Spleen (tissue), 11 donors: ENCODE data around the gene FAM222B. TPM values are rescaled to one million over a fixed set of nuclear protein-coding genes. Genes with fewer than 3 reads are reported as not detected.
A peak's percentile ranks its signal among the peaks of the same experiment; 100 is the strongest.

Source experiments
- DNase-seq: peaks from one replicate; pipeline ENCODE4 v3.0.0-alpha.2; 2020
- H3K27ac ChIP-seq, 8 donors: fragments of 200-600 bp; sonication (generic) in 7 of 8; 1 replicate in 4 of 8; 2 replicates in 4 of 8; pipeline versions ENCODE4 v1.5.0 to v1.8.0; 2016 to 2021; ENCODE audit warnings: inconsistent platforms in 4 of 8, mild to moderate bottlenecking in 4 of 8, moderate library complexity in 1 of 8
- H3K27me3 ChIP-seq, 7 donors: fragments of 200-600 bp; sonication (generic) in 6 of 7; replicated peaks in 1 of 7; 1 replicate in 4 of 7; 2 replicates in 3 of 7; pipeline versions ENCODE4 v1.5.0 to v1.8.0; 2016 to 2021; ENCODE audit warnings: inconsistent platforms in 3 of 7, mild to moderate bottlenecking in 1 of 7
- H3K36me3 ChIP-seq, 6 donors: fragments of 200-600 bp; sonication (generic) in 5 of 6; 1 replicate in 4 of 6; 2 replicates in 2 of 6; pipeline versions ENCODE4 v1.5.0 to v1.8.0; 2016 to 2021; ENCODE audit warnings: inconsistent platforms in 2 of 6
- H3K4me1 ChIP-seq, 6 donors: fragments of 200-600 bp; sonication (generic) in 5 of 6; 1 replicate in 3 of 6; 2 replicates in 3 of 6; pipeline versions ENCODE4 v1.5.0 to v1.8.0; 2016 to 2021; ENCODE audit warnings: inconsistent platforms in 3 of 6
- H3K4me3 ChIP-seq, 8 donors: fragments of 200-600 bp; sonication (generic) in 7 of 8; 1 replicate in 4 of 8; 2 replicates in 4 of 8; pipeline versions ENCODE4 v1.5.0 to v1.8.0; 2016 to 2021; ENCODE audit warnings: inconsistent platforms in 4 of 8, mild to moderate bottlenecking in 4 of 8, moderate library complexity in 2 of 8
- H3K9me3 ChIP-seq, 8 donors: fragments of 200-600 bp; sonication (generic) in 7 of 8; 1 replicate in 4 of 8; 2 replicates in 4 of 8; pipeline versions ENCODE4 v1.5.0 to v1.8.0; 2016 to 2021; ENCODE audit warnings: inconsistent platforms in 4 of 8
- POLR2A ChIP-seq, 3 donors: fragments of 450-650 bp; IDR thresholded peaks; one replicate each; pipeline ENCODE4 v1.5.1; 2017; ENCODE audit warnings: antibody characterized with exemption in 3 of 3, mild to moderate bottlenecking in 1 of 3
- POLR2AphosphoS5 ChIP-seq, 3 donors: sonication (generic); formaldehyde crosslinking; IDR thresholded peaks; one replicate each; pipeline ENCODE4 v1.5.1; 2017; ENCODE audit warnings: antibody characterized with exemption in 3 of 3
- WGBS, 5 donors: extraction: QIAGEN DNeasy Blood & Tissue Kit in 3 of 5; methylation state at CpG; one replicate each; pipeline versions ENCODE4 v1.1.5 to v1.1.7; 2013 to 2018; 5-methylcytosine and 5-hydroxymethylcytosine counted together
- intact Hi-C: fragments of 100-400 bp; cut with DNase I; formaldehyde crosslinking; loops from one replicate; pipeline ENCODE4 v1.15.0; 2023; ENCODE audit warnings: low total_unique reads
- polyA plus RNA-seq, 3 donors: library from polyadenylated mRNA; stranded (reverse); fragments of 200-250 nt; gene quantifications; one replicate each; pipeline ENCODE4 v1.2.1, GENCODE V29; 2013
- total RNA-seq, 7 donors: library from RNA; depleted of rRNA in 3 of 7; stranded (reverse); fragments of >200 nt in 3 of 7; fragmentation: NEBNext Ultra II Directional in 4 of 7; extraction: Animal tissue kit (Norgen Biotek cat#: 25700) in 4 of 7; gene quantifications; one replicate each; pipeline versions ENCODE4 v1.1.0 to v1.2.1, GENCODE V29; 2016 to 2021
- TF ChIP-seq, protein P1 (sequence below), 11 experiments: fragments of 200-600 bp in 7 of 11; fragments of 450-650 bp in 4 of 11; sonication (generic) in 4 of 11; IDR thresholded peaks in 8 of 11; conservative IDR thresholded peaks in 3 of 11; 1 replicate in 7 of 11; 2 replicates in 4 of 11; pipeline versions ENCODE4 v1.4.0 to v1.8.0; 2016 to 2021; ENCODE audit warnings: antibody characterized with exemption in 11 of 11, inconsistent platforms in 4 of 11, mild to moderate bottlenecking in 1 of 11
- donor health status: healthy with polysubstance abuse.
- donor health status: DM: no; HTN: no; CAD: no; lungs with moderate emphysema.
- donor health status: DM: no; HTN: no; CAD: no.
- donor health status: Bipolar disorder and iron deficiency.
- donor health status: healthy.
- donor health status: DM: no; HTN: no; CAD: no.
- donor health status: DM: yes; HTN: yes; CAD: no.

Gene FAM222B
- total and polyA plus RNA-seq, 10 donors, result 2.9 to 23.6 (median 15.0) TPM

DNA sequence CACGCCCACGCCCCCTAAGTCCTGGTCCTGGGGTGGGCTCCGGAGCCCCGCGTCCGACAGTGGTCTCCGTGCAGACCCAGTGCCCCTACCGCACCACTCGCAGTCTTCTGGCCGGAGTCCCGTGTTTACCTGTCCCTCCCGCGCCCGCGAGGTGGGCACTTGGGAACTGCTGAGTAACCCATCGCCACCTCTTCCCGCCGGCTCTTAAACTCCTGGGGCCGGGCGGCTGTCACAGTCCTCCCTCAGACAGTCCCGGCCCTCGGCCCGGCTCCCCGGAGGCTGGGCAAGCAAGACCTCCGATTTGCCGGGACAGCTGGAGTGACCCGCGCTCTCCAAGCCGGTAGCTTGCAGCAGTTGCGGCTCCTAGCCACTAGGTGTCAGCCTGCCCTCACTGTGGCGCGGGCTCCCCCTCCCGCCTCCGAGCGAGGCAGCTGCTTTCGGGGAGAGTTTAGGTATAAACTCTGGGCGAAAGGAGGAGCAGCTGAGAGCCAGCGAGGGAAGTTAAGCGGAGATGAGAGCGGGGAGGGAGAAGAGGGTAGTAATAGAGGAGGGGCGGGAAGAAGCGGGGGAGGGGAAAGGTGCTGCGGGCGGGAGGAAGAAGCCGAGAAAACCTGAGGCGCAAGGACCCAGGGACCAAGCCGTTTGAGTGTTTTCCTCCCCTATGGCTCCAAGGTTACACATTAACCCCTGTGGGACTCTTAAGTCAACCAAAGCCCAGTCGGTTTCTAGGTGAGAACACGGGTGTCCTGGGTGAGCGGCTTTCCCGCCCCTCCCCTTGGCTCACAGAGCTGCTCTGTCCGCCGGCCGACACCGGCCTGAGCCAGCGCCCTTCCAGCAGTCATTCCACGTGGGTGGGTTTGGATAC lies 115.7 kb downstream of the FAM222B start:
- H3K36me3 ChIP-seq, result peaks cover 0 to 32% (median 30%) of the 10 kb centered on the region in 6 donors
- no peaks in the 10 kb centered on the region for H3K9me3 ChIP-seq
- intact Hi-C loops, result loop anchor here (2.0 kb wide), 1 partner anchor 24 kb away; no protein-coding TSS in a partner anchor
- TF ChIP-seq POLR2A (IDR thresholded peaks at IDR 0.05), result no peak
- TF ChIP-seq, protein P1, sequence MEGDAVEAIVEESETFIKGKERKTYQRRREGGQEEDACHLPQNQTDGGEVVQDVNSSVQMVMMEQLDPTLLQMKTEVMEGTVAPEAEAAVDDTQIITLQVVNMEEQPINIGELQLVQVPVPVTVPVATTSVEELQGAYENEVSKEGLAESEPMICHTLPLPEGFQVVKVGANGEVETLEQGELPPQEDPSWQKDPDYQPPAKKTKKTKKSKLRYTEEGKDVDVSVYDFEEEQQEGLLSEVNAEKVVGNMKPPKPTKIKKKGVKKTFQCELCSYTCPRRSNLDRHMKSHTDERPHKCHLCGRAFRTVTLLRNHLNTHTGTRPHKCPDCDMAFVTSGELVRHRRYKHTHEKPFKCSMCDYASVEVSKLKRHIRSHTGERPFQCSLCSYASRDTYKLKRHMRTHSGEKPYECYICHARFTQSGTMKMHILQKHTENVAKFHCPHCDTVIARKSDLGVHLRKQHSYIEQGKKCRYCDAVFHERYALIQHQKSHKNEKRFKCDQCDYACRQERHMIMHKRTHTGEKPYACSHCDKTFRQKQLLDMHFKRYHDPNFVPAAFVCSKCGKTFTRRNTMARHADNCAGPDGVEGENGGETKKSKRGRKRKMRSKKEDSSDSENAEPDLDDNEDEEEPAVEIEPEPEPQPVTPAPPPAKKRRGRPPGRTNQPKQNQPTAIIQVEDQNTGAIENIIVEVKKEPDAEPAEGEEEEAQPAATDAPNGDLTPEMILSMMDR (IDR thresholded peaks at IDR 0.05 in 8 of 11, conservative IDR thresholded peaks at IDR 0.05 in 3 of 11), result peak; percentile 98 to 100 (median 100)
- peak; percentile 84 to 88 (median 85) for TF ChIP-seq POLR2AphosphoS5 (IDR thresholded peaks at IDR 0.05)
- peak; percentile 99 for DNase-seq
- H3K27me3 ChIP-seq, result no peaks in the 10 kb centered on the region
- WGBS, 5 donors, result 0 to 1% (median 1%) methylated on average over 41 to 57 of the region's 57 CpGs
- H3K27ac ChIP-seq, result peak overlapping the region; percentile 30 to 99 (median 98)
- peak overlapping the region; percentile 64 to 92 (median 74) for H3K4me3 ChIP-seq
- peaks cover 28 to 77% (median 68%) of the 10 kb centered on the region in 6 donors for H3K4me1 ChIP-seq

GRCh38 chr17:28726226-28726626 lies 116.4 kb downstream of the FAM222B start, which contains the start of gene TLCD1:
TSS of gene TLCD1 (minus strand) at chr17:28726233. CDS start at chr17:28726097, 136 bp downstream.
- 0 to 2% (median 0%) methylated on average over 3 to 49 of the region's 49 CpGs for WGBS, 5 donors
- TF ChIP-seq POLR2A (IDR thresholded peaks at IDR 0.05), result no peak
- no peak for TF ChIP-seq POLR2AphosphoS5 (IDR thresholded peaks at IDR 0.05)
- TF ChIP-seq, protein P1 (IDR thresholded peaks at IDR 0.05 in 8 of 11, conservative IDR thresholded peaks at IDR 0.05 in 3 of 11), result no peak
- Histone ChIP-seq H3K27me3 (no peaks in the 10 kb centered on the region), H3K4me1 (peaks cover 35 to 83% (median 74%) of the 10 kb centered on the region in 6 donors), H3K9me3 (no peaks in the 10 kb centered on the region), H3K27ac (peak within 1 kb of the TSS; percentile 51 to 99 (median 98)), H3K4me3 (peak within 1 kb of the TSS; percentile 64 to 92 (median 74)), H3K36me3 (peaks cover 0 to 39% (median 36%) of the 10 kb centered on the region in 6 donors)
- peak; percentile 93 for DNase-seq
- intact Hi-C loops, result loop anchor here (2.0 kb wide), 1 partner anchor 25 kb away; no protein-coding TSS in a partner anchor

- H3K36me3 ChIP-seq, result peaks cover 0 to 44% (median 37%) of the 10 kb centered on the region in 6 donors
- H3K4me3 ChIP-seq, result peak overlapping the region; percentile 64 to 92 (median 74)
- WGBS, 5 donors, result 1 to 8% (median 3%) methylated on average over 7 to 45 of the region's 45 CpGs
- TF ChIP-seq POLR2A (IDR thresholded peaks at IDR 0.05) (no peak), POLR2AphosphoS5 (IDR thresholded peaks at IDR 0.05) (peak; percentile 56 to 89 (median 80))
- intact Hi-C loops, result loop anchor here (2.0 kb wide), 1 partner anchor 25 kb away; no protein-coding TSS in a partner anchor
- no peaks in the 10 kb centered on the region for H3K27me3 ChIP-seq
- no peaks in the 10 kb centered on the region for H3K9me3 ChIP-seq
- DNase-seq, result peak; percentile 90
- peaks cover 39 to 88% (median 79%) of the 10 kb centered on the region in 6 donors for H3K4me1 ChIP-seq
- peak overlapping the region; percentile 51 to 99 (median 98) for H3K27ac ChIP-seq
Observed at GRCh38 chr17:28725660-28726225, 116.8 kb downstream of the FAM222B start.

- intact Hi-C loops, result no loop called here
- WGBS, 5 donors, result 29 to 49% (median 30%) methylated on average over 20 of the region's 20 CpGs
- Histone ChIP-seq H3K9me3 (no peaks in the 10 kb centered on the region), H3K36me3 (peaks cover 0 to 46% (median 37%) of the 10 kb centered on the region in 6 donors), H3K27me3 (no peaks in the 10 kb centered on the region), H3K4me1 (peaks cover 40 to 93% (median 85%) of the 10 kb centered on the region in 6 donors), H3K27ac (peak overlapping the region in 7 of 8 donors; percentile 51 to 99 (median 98)), H3K4me3 (peak overlapping the region in 6 of 8 donors; percentile 66 to 92 (median 74))
- no peak for DNase-seq
- TF ChIP-seq, protein P1 (IDR thresholded peaks at IDR 0.05 in 8 of 11, conservative IDR thresholded peaks at IDR 0.05 in 3 of 11), result no peak
- TF ChIP-seq POLR2A (IDR thresholded peaks at IDR 0.05) (no peak), POLR2AphosphoS5 (IDR thresholded peaks at IDR 0.05) (peak in 1 of 3 donors; percentile 73)
Observed at GRCh38 chr17:28725166-28725659, 117.4 kb downstream of the FAM222B start.
